IgD-negative memory B cell (primary cell): Measurements from ENCODE around the gene KCNJ3. TPM values are rescaled to one million over a fixed set of nuclear protein-coding genes. Genes with fewer than 3 reads are reported as not detected.

ENCODE experiments used
- H3K27ac Mint-ChIP-seq, 3 donors: one replicate each; pipeline ENCODE4 v1.8.0; 2020 to 2022; ENCODE audit warnings: mild to moderate bottlenecking in 3 of 3, mixed read lengths in 3 of 3, moderate library complexity in 1 of 3
- H3K27me3 Mint-ChIP-seq: one replicate; pipeline ENCODE4 v1.8.0; 2021; ENCODE audit warnings: mixed read lengths
- H3K36me3 Mint-ChIP-seq: one replicate; pipeline ENCODE4 v1.8.0; 2020; ENCODE audit warnings: mild to moderate bottlenecking, mixed read lengths
- H3K4me1 Mint-ChIP-seq, 3 donors: one replicate each; pipeline ENCODE4 v1.8.0; 2020 to 2022; ENCODE audit warnings: mixed read lengths in 3 of 3, mild to moderate bottlenecking in 1 of 3
- H3K4me3 Mint-ChIP-seq, 4 donors: one replicate each; pipeline ENCODE4 v1.8.0; 2020 to 2022; ENCODE audit warnings: mild to moderate bottlenecking in 4 of 4, mixed read lengths in 4 of 4, moderate library complexity in 3 of 4
- H3K9me3 Mint-ChIP-seq, 3 donors: one replicate each; pipeline ENCODE4 v1.8.0; 2020 to 2021; ENCODE audit warnings: mixed read lengths in 3 of 3, mild to moderate bottlenecking in 1 of 3
- polyA plus RNA-seq: library from polyadenylated mRNA; unstranded; fragments of 300-500 nt; fragmentation: Illumina TruSeq; gene quantifications from one replicate; pipeline ENCODE4 v1.2.3, GENCODE V29; 2021

Gene KCNJ3, protein sequence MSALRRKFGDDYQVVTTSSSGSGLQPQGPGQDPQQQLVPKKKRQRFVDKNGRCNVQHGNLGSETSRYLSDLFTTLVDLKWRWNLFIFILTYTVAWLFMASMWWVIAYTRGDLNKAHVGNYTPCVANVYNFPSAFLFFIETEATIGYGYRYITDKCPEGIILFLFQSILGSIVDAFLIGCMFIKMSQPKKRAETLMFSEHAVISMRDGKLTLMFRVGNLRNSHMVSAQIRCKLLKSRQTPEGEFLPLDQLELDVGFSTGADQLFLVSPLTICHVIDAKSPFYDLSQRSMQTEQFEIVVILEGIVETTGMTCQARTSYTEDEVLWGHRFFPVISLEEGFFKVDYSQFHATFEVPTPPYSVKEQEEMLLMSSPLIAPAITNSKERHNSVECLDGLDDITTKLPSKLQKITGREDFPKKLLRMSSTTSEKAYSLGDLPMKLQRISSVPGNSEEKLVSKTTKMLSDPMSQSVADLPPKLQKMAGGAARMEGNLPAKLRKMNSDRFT
- polyA plus RNA-seq, result not detected

DNA sequence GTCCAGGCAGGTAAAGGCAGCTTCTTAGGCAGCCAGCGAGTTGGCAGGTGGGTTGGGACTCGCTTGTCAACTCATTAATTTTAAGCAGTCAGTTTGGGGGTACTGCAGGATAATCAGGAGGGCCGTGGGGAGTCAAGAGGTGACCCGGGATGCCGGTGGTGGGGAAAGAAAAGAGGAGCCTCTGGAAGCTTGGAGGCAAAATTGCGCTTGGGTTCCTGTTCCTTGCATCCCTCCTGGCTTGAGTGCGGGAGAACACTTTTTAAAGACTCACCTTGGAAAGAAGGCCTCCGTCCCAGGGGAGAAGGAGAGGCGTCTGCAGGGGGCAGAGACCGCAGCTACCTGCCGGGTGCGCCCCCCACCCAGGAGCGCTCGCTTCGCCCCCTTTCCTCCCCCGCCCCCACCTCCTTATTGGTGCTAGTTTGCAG lies at the start of gene KCNJ3:
KCNJ3 (plus strand) TSS at position 400 of the 425 bp plus-strand sequence. CDS start 81 bp downstream, outside the sequence.
- H3K4me3 Mint-ChIP-seq, result peak within 1 kb of the TSS; percentile 40 to 91 (median 82)
- H3K27me3 Mint-ChIP-seq, result peaks cover 25% of the 10 kb centered on the region
- peaks cover 0 to 4% (median 4%) of the 10 kb centered on the region in 3 donors for H3K9me3 Mint-ChIP-seq
- no peak within 1 kb of the TSS for H3K27ac Mint-ChIP-seq
- H3K4me1 Mint-ChIP-seq, result peaks cover 0 to 5% (median 0%) of the 10 kb centered on the region in 3 donors
- no peaks in the 10 kb centered on the region for H3K36me3 Mint-ChIP-seq

DNA sequence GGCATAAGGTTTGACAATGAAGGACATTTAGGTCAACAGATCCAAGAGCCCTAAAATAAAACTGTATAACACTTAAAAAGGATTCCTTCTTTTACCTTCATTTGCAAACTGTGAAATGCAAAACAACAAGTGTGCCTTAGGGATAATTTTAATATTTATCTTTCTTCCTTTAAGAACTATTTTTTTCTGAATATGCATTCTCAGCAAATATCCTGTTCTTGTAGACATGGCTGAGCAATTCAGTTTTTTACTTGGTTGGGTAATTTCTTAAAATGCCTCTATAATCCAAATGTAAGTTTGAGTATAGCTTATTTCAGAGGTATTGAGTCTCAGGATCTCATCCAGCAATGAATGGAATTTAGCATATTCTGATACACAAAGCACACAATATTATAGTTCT lies 43.0 kb upstream of the KCNJ3 start:
- no peaks in the 10 kb centered on the region for H3K4me1 Mint-ChIP-seq
- H3K27me3 Mint-ChIP-seq, result no peaks in the 10 kb centered on the region
- H3K36me3 Mint-ChIP-seq, result no peaks in the 10 kb centered on the region
- no peak overlapping the region for H3K4me3 Mint-ChIP-seq
- peaks cover 0 to 5% (median 0%) of the 10 kb centered on the region in 3 donors for H3K9me3 Mint-ChIP-seq
- no peak overlapping the region for H3K27ac Mint-ChIP-seq

DNA sequence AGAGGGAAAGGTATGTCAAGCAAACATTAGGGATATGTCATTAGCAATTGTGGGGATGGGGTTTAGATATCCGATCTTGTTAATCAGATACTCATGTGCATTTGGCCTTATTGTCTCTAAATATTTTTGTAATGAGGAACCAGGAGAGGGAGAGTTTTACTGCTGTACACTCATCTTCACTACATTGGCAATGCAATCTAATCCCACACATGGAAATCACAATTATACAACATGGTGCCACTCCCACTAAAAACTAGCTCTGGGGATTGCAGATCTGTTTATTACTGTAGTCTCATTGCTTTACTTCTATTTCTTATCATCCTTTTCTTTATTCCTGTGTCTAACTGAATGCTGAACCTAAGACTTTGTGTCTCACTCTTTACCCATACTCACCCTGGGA lies 39.6 kb upstream of the KCNJ3 start:
- no peaks in the 10 kb centered on the region for H3K27me3 Mint-ChIP-seq
- no peaks in the 10 kb centered on the region for H3K36me3 Mint-ChIP-seq
- no peak overlapping the region for H3K27ac Mint-ChIP-seq
- no peaks in the 10 kb centered on the region for H3K4me1 Mint-ChIP-seq
- no peak overlapping the region for H3K4me3 Mint-ChIP-seq
- peaks cover 2 to 7% (median 2%) of the 10 kb centered on the region in 3 donors for H3K9me3 Mint-ChIP-seq

DNA sequence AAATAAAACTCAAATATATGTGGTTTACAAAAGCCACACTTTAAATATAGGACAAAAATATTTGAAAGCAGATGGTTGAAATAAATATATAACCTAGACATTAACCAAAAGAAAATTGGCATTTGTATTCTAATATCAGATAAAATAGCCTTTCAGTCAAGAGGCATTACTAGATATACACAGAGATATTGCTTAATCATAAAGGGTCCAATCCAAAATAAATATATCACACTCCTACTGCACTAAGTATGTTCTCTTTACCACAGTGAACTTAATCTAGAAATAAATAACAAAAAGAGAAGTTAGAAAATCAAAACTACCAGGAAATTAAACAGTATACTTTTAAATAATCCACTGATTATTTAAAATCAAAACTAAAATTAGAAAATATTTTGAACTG lies 34.2 kb upstream of the KCNJ3 start:
- no peak overlapping the region for H3K27ac Mint-ChIP-seq
- H3K27me3 Mint-ChIP-seq, result no peaks in the 10 kb centered on the region
- peaks cover 2 to 7% (median 2%) of the 10 kb centered on the region in 3 donors for H3K9me3 Mint-ChIP-seq
- no peaks in the 10 kb centered on the region for H3K36me3 Mint-ChIP-seq
- H3K4me1 Mint-ChIP-seq, result no peaks in the 10 kb centered on the region
- H3K4me3 Mint-ChIP-seq, result no peak overlapping the region

DNA sequence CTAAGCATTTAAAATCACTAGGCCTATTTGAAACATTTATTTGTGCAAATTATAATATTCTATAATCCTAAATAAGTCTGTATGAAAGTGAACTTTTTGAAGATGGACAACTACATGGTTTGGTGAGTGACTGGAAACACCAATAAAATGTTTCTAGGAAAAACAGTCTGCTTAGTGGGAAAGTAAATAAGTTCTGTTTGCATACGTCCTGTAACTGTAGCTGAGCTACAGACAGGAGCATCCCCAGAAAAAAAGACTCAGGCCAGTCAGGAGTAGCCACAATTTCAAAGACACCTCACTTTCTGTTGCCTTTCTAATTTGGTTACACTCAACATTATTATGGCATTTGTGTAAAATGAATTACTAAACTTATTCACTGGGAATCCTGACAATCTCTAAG lies 28.4 kb upstream of the KCNJ3 start:
- H3K27me3 Mint-ChIP-seq, result no peaks in the 10 kb centered on the region
- H3K27ac Mint-ChIP-seq, result no peak overlapping the region
- H3K9me3 Mint-ChIP-seq, result peaks cover 2 to 4% (median 3%) of the 10 kb centered on the region in 3 donors

DNA sequence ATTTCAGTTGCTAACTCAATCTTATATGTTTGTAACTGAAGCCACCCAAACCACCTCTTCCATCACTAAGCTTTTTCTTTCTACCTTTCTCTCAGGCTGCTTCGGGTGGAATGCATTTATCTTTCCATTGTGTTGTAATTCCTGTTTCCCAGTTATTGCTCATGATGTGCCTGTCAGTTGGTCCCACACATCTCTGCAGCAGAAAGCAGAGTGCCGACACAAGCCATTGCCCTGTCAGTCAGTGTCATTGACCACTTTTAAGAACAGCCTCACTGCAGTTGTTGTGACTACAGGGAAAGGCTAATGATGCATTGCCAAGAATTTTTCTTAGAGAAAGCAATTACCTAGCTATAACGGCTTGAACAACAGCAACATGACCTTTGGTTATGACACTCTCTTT lies 24.8 kb upstream of the KCNJ3 start:
- Mint-ChIP-seq H3K9me3 (peaks cover 2 to 4% (median 3%) of the 10 kb centered on the region in 3 donors), H3K27ac (no peak overlapping the region), H3K36me3 (no peaks in the 10 kb centered on the region), H3K27me3 (no peaks in the 10 kb centered on the region), H3K4me3 (no peak overlapping the region), H3K4me1 (no peaks in the 10 kb centered on the region)

More for the DNA sequence above, 28.4 kb upstream of the KCNJ3 start:
- Mint-ChIP-seq H3K36me3 (no peaks in the 10 kb centered on the region), H3K4me1 (no peaks in the 10 kb centered on the region), H3K4me3 (no peak overlapping the region)

DNA sequence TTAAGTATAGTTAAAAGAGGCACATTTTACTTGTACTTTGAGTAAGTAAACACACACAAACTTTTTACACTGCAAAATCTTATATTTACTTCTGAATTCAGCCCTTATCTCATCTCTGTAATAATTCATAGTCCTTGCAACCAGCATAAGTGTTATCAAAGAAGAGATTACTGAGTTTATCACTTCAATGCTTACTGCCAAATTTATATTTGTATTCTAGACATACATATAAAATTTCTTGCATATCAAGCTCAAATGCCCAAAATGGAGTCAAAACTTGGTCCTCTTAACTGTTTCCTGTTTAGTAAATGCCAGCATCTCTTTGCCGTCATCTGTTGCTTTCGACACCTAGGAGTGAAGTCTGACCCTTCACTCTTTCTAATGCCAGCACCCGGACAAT lies 21.1 kb upstream of the KCNJ3 start:
- no peak overlapping the region for H3K27ac Mint-ChIP-seq
- no peaks in the 10 kb centered on the region for H3K36me3 Mint-ChIP-seq
- peaks cover 0 to 6% (median 3%) of the 10 kb centered on the region in 3 donors for H3K9me3 Mint-ChIP-seq
- no peak overlapping the region for H3K4me3 Mint-ChIP-seq
- H3K27me3 Mint-ChIP-seq, result no peaks in the 10 kb centered on the region
- no peaks in the 10 kb centered on the region for H3K4me1 Mint-ChIP-seq

DNA sequence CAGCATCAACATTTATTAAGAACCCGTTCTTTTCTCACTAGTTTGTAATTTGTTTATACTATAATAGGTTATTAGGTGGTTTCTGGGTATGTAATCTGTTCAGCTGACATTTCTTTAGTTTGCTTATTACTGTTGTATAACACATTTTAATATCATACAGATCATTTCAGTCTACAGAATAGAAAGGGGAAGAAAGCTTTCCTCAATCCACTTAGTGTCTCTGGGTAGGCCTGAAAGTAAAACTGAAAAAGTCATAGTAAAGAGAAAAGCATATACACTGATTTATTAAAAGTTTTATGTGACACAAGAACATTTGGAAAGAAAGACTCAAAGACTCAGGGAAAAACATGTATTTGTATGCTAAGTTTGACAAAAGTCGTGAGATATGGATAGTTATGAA lies 16.8 kb upstream of the KCNJ3 start:
- H3K27me3 Mint-ChIP-seq, result no peaks in the 10 kb centered on the region
- peaks cover 3 to 4% (median 3%) of the 10 kb centered on the region in 3 donors for H3K9me3 Mint-ChIP-seq
- H3K36me3 Mint-ChIP-seq, result no peaks in the 10 kb centered on the region
- H3K27ac Mint-ChIP-seq, result no peak overlapping the region
- no peaks in the 10 kb centered on the region for H3K4me1 Mint-ChIP-seq
- no peak overlapping the region for H3K4me3 Mint-ChIP-seq

DNA sequence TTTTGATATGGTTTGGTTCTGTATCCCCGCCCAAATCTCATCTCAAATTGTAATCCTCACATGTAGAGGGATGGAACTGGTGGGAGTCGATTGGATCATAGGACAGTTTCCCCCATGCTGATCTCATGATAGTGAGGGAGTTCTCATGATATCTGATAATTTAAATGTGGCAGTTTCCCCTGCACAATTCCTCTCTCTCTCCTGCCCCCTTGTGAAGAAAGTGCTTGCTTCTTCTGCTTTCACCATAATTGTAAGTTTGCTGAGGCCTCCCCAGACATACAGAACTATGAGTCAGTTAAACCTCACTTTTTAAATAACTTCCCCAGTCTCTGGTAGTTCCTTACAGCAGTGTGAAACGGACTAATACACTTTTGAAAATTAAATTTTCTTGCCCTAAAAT lies 12.3 kb upstream of the KCNJ3 start:
- no peaks in the 10 kb centered on the region for H3K36me3 Mint-ChIP-seq
- peaks cover 0 to 4% (median 3%) of the 10 kb centered on the region in 3 donors for H3K9me3 Mint-ChIP-seq
- no peak overlapping the region for H3K27ac Mint-ChIP-seq
- H3K4me3 Mint-ChIP-seq, result no peak overlapping the region
- H3K27me3 Mint-ChIP-seq, result no peaks in the 10 kb centered on the region
- peaks cover 0 to 3% (median 0%) of the 10 kb centered on the region in 3 donors for H3K4me1 Mint-ChIP-seq

DNA sequence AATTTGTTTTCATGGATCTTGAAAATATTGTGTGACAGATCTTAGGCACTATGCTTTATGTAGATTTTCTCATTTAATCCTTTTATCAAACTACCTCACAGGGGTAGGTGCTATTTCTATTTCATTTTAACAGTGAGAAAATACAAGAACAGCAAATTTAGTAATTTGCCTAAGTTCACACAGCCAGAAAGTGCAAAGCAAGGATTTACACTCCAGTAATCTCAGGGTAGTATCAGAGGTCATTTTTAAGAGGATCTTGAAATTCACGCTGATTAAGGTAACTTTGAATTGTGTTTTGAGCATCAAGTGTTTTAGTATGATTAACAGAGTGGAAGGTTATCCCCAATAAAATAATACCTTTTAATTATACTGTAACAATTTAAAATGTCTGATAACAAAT lies 10.1 kb upstream of the KCNJ3 start:
- Mint-ChIP-seq H3K36me3 (no peaks in the 10 kb centered on the region), H3K4me3 (no peak overlapping the region), H3K9me3 (no peaks in the 10 kb centered on the region), H3K27me3 (no peaks in the 10 kb centered on the region), H3K4me1 (peaks cover 0 to 3% (median 0%) of the 10 kb centered on the region in 3 donors), H3K27ac (no peak overlapping the region)

DNA sequence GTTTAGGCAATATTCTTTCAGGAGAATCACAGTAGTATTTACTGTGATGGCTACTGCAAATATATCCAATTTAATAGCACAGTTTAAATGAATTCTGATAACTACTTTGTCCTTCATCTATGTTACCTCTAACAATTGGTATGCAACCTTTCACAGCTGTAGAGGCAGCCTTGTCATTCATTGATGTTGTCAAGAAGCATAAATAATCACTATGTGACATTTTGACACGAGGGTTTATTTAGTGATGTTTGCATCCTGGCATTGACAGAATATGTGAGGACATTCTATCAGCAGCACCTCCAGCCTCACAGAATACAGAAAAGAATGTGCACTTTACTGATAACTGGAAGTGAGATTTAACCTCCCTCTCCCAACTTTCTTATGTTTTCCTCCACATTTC lies 9.3 kb upstream of the KCNJ3 start:
- Mint-ChIP-seq H3K27me3 (peaks cover 1% of the 10 kb centered on the region), H3K9me3 (no peaks in the 10 kb centered on the region), H3K4me1 (peaks cover 0 to 3% (median 0%) of the 10 kb centered on the region in 3 donors), H3K27ac (no peak overlapping the region), H3K36me3 (no peaks in the 10 kb centered on the region), H3K4me3 (no peak overlapping the region)

DNA sequence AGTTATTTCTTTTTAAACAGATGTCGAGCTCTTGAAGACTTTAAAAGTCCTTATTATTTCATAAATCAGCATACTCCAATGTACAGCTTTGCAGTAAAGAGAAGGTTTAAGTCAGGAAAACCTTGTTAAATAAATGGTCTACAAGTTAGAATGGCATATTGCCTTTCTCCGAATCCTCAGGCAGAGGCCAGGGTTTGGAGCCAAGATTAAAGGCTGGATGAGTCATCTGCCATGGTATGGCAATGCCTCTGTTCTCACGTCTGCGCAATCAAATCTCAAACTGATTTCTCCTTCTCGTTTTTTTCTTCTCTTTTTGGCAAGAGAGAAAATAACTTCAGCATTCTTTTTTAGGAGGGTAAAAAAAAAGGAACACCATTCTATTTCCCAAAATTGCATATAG lies 5.6 kb upstream of the KCNJ3 start:
- no peak overlapping the region for H3K4me3 Mint-ChIP-seq
- no peaks in the 10 kb centered on the region for H3K36me3 Mint-ChIP-seq
- no peak overlapping the region for H3K27ac Mint-ChIP-seq
- H3K4me1 Mint-ChIP-seq, result peaks cover 0 to 3% (median 0%) of the 10 kb centered on the region in 3 donors
- peaks cover 16% of the 10 kb centered on the region for H3K27me3 Mint-ChIP-seq
- H3K9me3 Mint-ChIP-seq, result no peaks in the 10 kb centered on the region

DNA sequence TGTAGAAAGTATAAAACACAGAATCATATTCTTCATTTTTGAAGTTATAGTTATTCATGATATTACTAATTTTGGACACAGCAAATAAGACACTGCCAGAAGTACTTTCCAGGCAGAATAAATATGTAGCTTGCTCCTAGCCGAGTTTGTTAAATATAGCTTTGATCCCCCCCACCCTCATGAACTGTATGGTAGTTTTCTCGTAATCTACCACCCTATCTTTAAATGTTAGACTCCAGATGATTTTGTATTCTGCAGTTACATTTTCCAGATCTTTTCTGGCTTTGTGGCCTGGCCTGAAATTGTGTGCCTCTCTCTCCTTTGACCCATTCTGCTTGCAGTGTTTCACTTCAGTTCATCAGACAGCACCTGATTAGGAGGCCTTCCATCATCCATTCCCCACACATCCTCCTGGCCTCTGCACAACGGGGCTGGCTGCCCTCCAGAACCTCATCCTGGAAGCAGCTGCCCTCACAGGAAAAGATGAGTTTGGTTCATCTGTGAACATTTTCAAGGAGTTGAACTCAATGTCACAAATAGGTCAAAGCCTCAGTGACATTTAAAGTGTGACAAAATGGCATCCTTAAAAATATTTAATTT lies 4.7 kb upstream of the KCNJ3 start:
- peaks cover 0 to under 1% (median 0%) of the 10 kb centered on the region in 3 donors for H3K9me3 Mint-ChIP-seq
- no peaks in the 10 kb centered on the region for H3K36me3 Mint-ChIP-seq
- H3K27ac Mint-ChIP-seq, result no peak overlapping the region
- no peak overlapping the region for H3K4me3 Mint-ChIP-seq
- H3K27me3 Mint-ChIP-seq, result peaks cover 16% of the 10 kb centered on the region
- peaks cover 0 to under 1% (median 0%) of the 10 kb centered on the region in 3 donors for H3K4me1 Mint-ChIP-seq

DNA sequence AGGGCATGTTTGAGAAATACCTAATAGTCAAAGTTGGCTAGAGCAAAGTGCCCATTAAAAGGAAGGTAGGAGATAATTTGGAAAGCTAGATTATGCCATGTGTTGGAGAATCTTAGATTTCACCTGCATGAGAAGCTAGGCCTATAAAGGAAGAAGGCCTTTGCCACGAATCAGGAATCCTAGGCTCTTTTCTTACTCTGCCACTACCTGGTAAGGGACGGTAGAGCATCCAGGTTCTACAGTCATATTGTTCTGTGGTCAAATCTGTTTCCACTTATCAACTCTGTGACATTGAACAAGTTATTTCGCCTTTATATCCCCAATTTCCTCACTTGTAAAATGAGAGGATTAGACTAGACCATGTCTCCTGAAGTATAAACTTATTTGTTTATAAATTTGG lies 3.6 kb upstream of the KCNJ3 start:
- Mint-ChIP-seq H3K4me3 (no peak overlapping the region), H3K4me1 (peaks cover 0 to 5% (median 0%) of the 10 kb centered on the region in 3 donors), H3K27me3 (peaks cover 25% of the 10 kb centered on the region), H3K9me3 (peaks cover 0 to 4% (median 4%) of the 10 kb centered on the region in 3 donors), H3K36me3 (no peaks in the 10 kb centered on the region), H3K27ac (no peak overlapping the region)

DNA sequence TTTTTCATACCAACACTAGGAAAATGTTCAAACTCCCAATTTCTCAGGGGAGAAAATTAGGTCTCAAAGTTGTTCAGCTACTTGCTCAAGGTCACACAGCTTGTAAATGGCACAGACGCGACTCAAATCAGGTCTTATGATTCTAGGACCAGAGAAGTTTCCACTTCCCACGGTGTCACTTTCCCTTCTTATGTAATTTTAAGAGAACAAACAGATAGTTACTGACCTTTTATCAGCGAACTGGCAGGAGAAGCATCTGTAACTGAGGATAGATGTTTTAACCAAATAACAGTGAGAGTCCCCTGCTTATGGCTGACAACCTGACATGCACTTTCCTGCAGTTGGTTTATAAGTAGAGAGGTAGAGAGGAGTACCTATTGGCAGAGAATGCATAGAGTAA lies 2.1 kb upstream of the KCNJ3 start:
- H3K4me1 Mint-ChIP-seq, result peaks cover 0 to 5% (median 0%) of the 10 kb centered on the region in 3 donors
- no peak overlapping the region for H3K27ac Mint-ChIP-seq
- peaks cover 25% of the 10 kb centered on the region for H3K27me3 Mint-ChIP-seq
- no peak overlapping the region for H3K4me3 Mint-ChIP-seq
- no peaks in the 10 kb centered on the region for H3K36me3 Mint-ChIP-seq
- H3K9me3 Mint-ChIP-seq, result peaks cover 0 to 4% (median 4%) of the 10 kb centered on the region in 3 donors
